Fibroblast of lung (primary cell): ENCODE results near the gene SLC16A10. TPM values are rescaled to one million over a fixed set of nuclear protein-coding genes. Genes with fewer than 3 reads are reported as not detected.
"Not testable (repeated sequence)": the region's sequence is repeated elsewhere in the genome, so short reads cannot be mapped to it uniquely, and the experiment has no call there.

Experiments
- DNase-seq, 2 donors: peaks; one replicate each; pipeline versions ENCODE4 v3.0.0 to v3.0.0-alpha.2; 2010; ENCODE audit warnings: low read depth in 2 of 2
- H2AFZ ChIP-seq: 2 replicates; pipeline ENCODE4 v1.5.1; 2012; ENCODE audit warnings: low read length, control low read depth, inconsistent platforms
- H3K27ac ChIP-seq: 2 replicates; pipeline ENCODE4 v1.5.1; 2011; ENCODE audit warnings: low read length, control low read depth; ENCODE audit not compliant: insufficient read depth
- H3K27me3 ChIP-seq: 2 replicates; pipeline ENCODE4 v1.5.1; 2011; ENCODE audit warnings: mild to moderate bottlenecking, low read length; ENCODE audit not compliant: control insufficient read depth, insufficient read depth
- H3K36me3 ChIP-seq: 2 replicates; pipeline ENCODE4 v1.5.1; 2011; ENCODE audit warnings: low read length; ENCODE audit not compliant: control insufficient read depth, insufficient read depth
- H3K4me1 ChIP-seq: 2 replicates; pipeline ENCODE4 v1.5.1; 2011; ENCODE audit warnings: low read length; ENCODE audit not compliant: control insufficient read depth, insufficient read depth; ENCODE audit errors: extremely low read depth
- H3K4me2 ChIP-seq: 2 replicates; pipeline ENCODE4 v1.5.1; 2011; ENCODE audit warnings: low read length, control low read depth; ENCODE audit not compliant: insufficient read depth; ENCODE audit errors: extremely low read depth
- H3K4me3 ChIP-seq, 4 experiments: fragments of 200-600 bp in 1 of 4; sonication (generic) in 1 of 4; replicated peaks in 1 of 4; 2 replicates each; pipeline ENCODE4 v1.5.1; 2011 to 2016; ENCODE audit warnings: low read length in 4 of 4, low read depth in 3 of 4, mild to moderate bottlenecking in 3 of 4, control low read depth in 2 of 4, inconsistent platforms in 1 of 4, mixed read lengths in 1 of 4; ENCODE audit not compliant: insufficient read depth in 1 of 4; ENCODE audit errors: control extremely low read depth in 1 of 4
- H3K79me2 ChIP-seq: 2 replicates; pipeline ENCODE4 v1.5.1; 2012; ENCODE audit warnings: mild to moderate bottlenecking, low read length, inconsistent platforms; ENCODE audit not compliant: control insufficient read depth, insufficient read depth
- H3K9ac ChIP-seq: 2 replicates; pipeline ENCODE4 v1.5.1; 2011; ENCODE audit warnings: mild to moderate bottlenecking, low read length, control low read depth; ENCODE audit not compliant: insufficient read depth
- H3K9me3 ChIP-seq: 2 replicates; pipeline ENCODE4 v1.5.1; 2012; ENCODE audit warnings: low read depth, low read length; ENCODE audit not compliant: control insufficient read depth, insufficient read depth
- H4K20me1 ChIP-seq: 2 replicates; pipeline ENCODE4 v1.5.1; 2011; ENCODE audit warnings: low read length; ENCODE audit not compliant: control insufficient read depth, insufficient read depth; ENCODE audit errors: extremely low read depth
- CTCF ChIP-seq, 2 donors: IDR thresholded peaks in 1 of 2; conservative IDR thresholded peaks in 1 of 2; 1 replicate in 1 of 2; 2 replicates in 1 of 2; pipeline ENCODE4 v1.5.1; 2011 to 2012; ENCODE audit warnings: low read length in 2 of 2, control low read depth in 1 of 2, inconsistent platforms in 1 of 2, low read depth in 1 of 2, mild to moderate bottlenecking in 1 of 2
- EZH2 ChIP-seq: IDR thresholded peaks from 2 replicates; pipeline ENCODE4 v1.5.1; 2012; ENCODE audit warnings: low read length, control low read depth, mild to moderate bottlenecking; ENCODE audit errors: missing control alignments
- polyA plus RNA-seq, 2 donors: library from polyadenylated mRNA; depleted of rRNA in 1 of 2; stranded (reverse) in 1 of 2; unstranded in 1 of 2; fragments of >200 nt; gene quantifications; 2 replicates each; pipeline ENCODE4 v1.2.1, GENCODE V29; 2011 to 2012; ENCODE audit warnings: missing spikeins in 1 of 2
- total RNA-seq: library from RNA; depleted of rRNA; stranded (reverse); fragments of >200 nt; gene quantifications from 2 replicates; pipeline ENCODE4 v1.2.1, GENCODE V29; 2014

The SLC16A10 gene
- total and polyA plus RNA-seq, 2 donors (not counting 1 experiment from before 2014, with no cell fraction given), result not detected

- no peaks in the 10 kb centered on the region for H3K4me1 ChIP-seq
- H4K20me1 ChIP-seq, result no peaks in the 10 kb centered on the region
- H3K27ac ChIP-seq, result no peak overlapping the region
- no peaks in the 10 kb centered on the region for H3K27me3 ChIP-seq
- no peak overlapping the region for H2AFZ ChIP-seq
- no peak overlapping the region for H3K9ac ChIP-seq
- no peaks in the 10 kb centered on the region for H3K36me3 ChIP-seq
- no peak overlapping the region for H3K4me2 ChIP-seq
- H3K79me2 ChIP-seq, result no peaks in the 10 kb centered on the region
- no peaks in the 10 kb centered on the region for H3K9me3 ChIP-seq
- DNase-seq, result no peak
- TF ChIP-seq EZH2, result no peak
- no peak for TF ChIP-seq CTCF (conservative IDR thresholded peaks at IDR 0.05 in 1 of 2, IDR thresholded peaks at IDR 0.05 in 1 of 2; ENCODE audit: low read depth in 1 of 2, low read length in 2 of 2)
- H3K4me3 ChIP-seq, result no peak overlapping the region
Observed at GRCh38 chr6:111200350-111201243, 113.3 kb downstream of the SLC16A10 start.

GRCh38 chr6:111201244-111201554, 113.9 kb downstream of the SLC16A10 start:
- Histone ChIP-seq H3K27ac (no peak overlapping the region), H2AFZ (no peak overlapping the region), H3K79me2 (no peaks in the 10 kb centered on the region), H3K9ac (no peak overlapping the region), H3K4me1 (no peaks in the 10 kb centered on the region), H3K36me3 (no peaks in the 10 kb centered on the region), H3K9me3 (no peaks in the 10 kb centered on the region), H3K4me3 (no peak overlapping the region), H4K20me1 (no peaks in the 10 kb centered on the region), H3K4me2 (no peak overlapping the region), H3K27me3 (no peaks in the 10 kb centered on the region)
- TF ChIP-seq CTCF (conservative IDR thresholded peaks at IDR 0.05 in 1 of 2, IDR thresholded peaks at IDR 0.05 in 1 of 2; ENCODE audit: low read depth in 1 of 2, low read length in 2 of 2), result no peak
- TF ChIP-seq EZH2, result no peak
- DNase-seq, result no peak

GRCh38 chr6:111201764-111202163, 114.5 kb downstream of the SLC16A10 start:
- Histone ChIP-seq H3K27ac (no peak overlapping the region), H2AFZ (no peak overlapping the region), H3K36me3 (no peaks in the 10 kb centered on the region), H3K4me1 (no peaks in the 10 kb centered on the region), H3K4me3 (no peak overlapping the region), H3K4me2 (no peak overlapping the region), H4K20me1 (no peaks in the 10 kb centered on the region), H3K9ac (no peak overlapping the region), H3K27me3 (no peaks in the 10 kb centered on the region), H3K79me2 (no peaks in the 10 kb centered on the region), H3K9me3 (no peaks in the 10 kb centered on the region)
- no peak for TF ChIP-seq CTCF (conservative IDR thresholded peaks at IDR 0.05 in 1 of 2, IDR thresholded peaks at IDR 0.05 in 1 of 2; ENCODE audit: low read depth in 1 of 2, low read length in 2 of 2)
- no peak for TF ChIP-seq EZH2
- no peak for DNase-seq

- not testable (repeated sequence) for H3K27me3 ChIP-seq, H3K4me1 ChIP-seq, H3K27ac ChIP-seq, DNase-seq, H3K36me3 ChIP-seq, H4K20me1 ChIP-seq, H3K9me3 ChIP-seq, H3K9ac ChIP-seq, H3K4me2 ChIP-seq, H2AFZ ChIP-seq, H3K4me3 ChIP-seq, H3K79me2 ChIP-seq
Observed at GRCh38 chr6:111203539-111203938, 116.2 kb downstream of the SLC16A10 start.
